Skeletal muscle tissue (tissue), 4 donors: ENCODE results near the gene LCN1. TPM values are rescaled to one million over a fixed set of nuclear protein-coding genes. Genes with fewer than 3 reads are reported as not detected.
"Not testable (repeated sequence)": the region's sequence is repeated elsewhere in the genome, so short reads cannot be mapped to it uniquely, and the experiment has no call there.

Experiments used
- H3K27ac ChIP-seq: one replicate; pipeline ENCODE4 v1.7.0; 2013; ENCODE audit warnings: mild to moderate bottlenecking, low read depth, low read length, inconsistent platforms
- H3K27me3 ChIP-seq, 3 donors: one replicate each; pipeline ENCODE4 v1.7.0; 2013; ENCODE audit warnings: low read length in 3 of 3; ENCODE audit not compliant: control insufficient read depth in 3 of 3, insufficient read depth in 3 of 3
- H3K36me3 ChIP-seq, 3 donors: one replicate each; pipeline ENCODE4 v1.7.0; 2013; ENCODE audit warnings: low read length in 3 of 3; ENCODE audit not compliant: control insufficient read depth in 3 of 3, insufficient read depth in 3 of 3
- H3K4me1 ChIP-seq, 3 donors: one replicate each; pipeline ENCODE4 v1.7.0; 2013; ENCODE audit warnings: low read length in 3 of 3, mild to moderate bottlenecking in 3 of 3; ENCODE audit not compliant: control insufficient read depth in 3 of 3, insufficient read depth in 3 of 3
- H3K4me3 ChIP-seq, 3 donors: one replicate each; pipeline ENCODE4 v1.7.0; 2013; ENCODE audit warnings: low read length in 3 of 3
- H3K9ac ChIP-seq, 3 donors: one replicate each; pipeline ENCODE4 v1.7.0; 2013; ENCODE audit warnings: low read length in 3 of 3, mild to moderate bottlenecking in 3 of 3, moderate library complexity in 2 of 3, low read depth in 1 of 3
- H3K9me3 ChIP-seq, 3 donors: one replicate each; pipeline ENCODE4 v1.7.0; 2013; ENCODE audit warnings: low read length in 3 of 3; ENCODE audit not compliant: control insufficient read depth in 3 of 3
- total RNA-seq: library from RNA; depleted of rRNA; stranded (reverse); fragments of >200 nt; gene quantifications from one replicate; pipeline ENCODE4 v1.2.3, GENCODE V29; 2014
- donor health status: Osteomylitis.

Gene LCN1
- total RNA-seq, 1 donor from 2014 or later = not detected

DNA sequence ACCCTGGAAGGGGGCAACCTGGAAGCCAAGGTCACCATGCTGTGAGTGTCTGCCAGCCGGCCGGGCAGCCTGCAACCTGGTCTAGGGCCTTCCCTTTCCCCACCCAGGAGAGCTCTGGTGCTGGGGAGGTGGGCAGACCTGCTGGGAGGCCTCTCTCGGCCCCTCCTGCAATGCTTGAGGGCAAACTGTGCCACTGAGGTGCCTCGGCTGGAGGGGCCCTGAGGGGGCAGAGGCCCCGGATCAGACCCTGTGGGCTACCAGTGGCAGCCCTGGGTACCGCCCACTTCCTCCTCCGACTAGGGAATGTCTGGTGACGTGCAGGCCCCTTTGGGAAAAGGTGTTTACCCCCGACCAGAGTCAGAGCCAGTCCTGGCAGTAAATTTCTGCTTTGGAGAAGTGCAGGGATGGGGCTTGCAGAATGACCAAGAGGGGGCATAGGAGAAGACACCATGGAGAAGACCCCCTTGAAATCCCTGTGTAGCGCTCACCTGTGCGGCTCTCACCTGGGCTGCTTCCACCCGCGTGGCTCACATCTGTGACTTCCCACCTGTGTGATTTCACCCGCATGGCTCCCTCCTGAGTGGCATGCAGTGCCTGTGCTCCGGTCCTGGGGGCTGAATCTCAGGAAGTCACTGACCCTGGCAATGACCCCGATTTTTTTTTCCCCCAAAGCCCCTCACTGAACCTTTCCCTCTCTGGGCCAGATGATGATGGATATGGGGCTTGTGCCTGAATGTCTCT is 1.1 kb downstream of the LCN1 start:
- H3K4me1 ChIP-seq = peaks cover 0 to 3% (median 0%) of the 10 kb centered on the region in 3 donors
- H3K27me3 ChIP-seq = peaks cover 3 to 32% (median 22%) of the 10 kb centered on the region in 3 donors
- no peak overlapping the region for H3K4me3 ChIP-seq
- no peak overlapping the region for H3K27ac ChIP-seq
- no peaks in the 10 kb centered on the region for H3K9me3 ChIP-seq
- no peak overlapping the region for H3K9ac ChIP-seq
- H3K36me3 ChIP-seq = no peaks in the 10 kb centered on the region

- H3K9me3 ChIP-seq = no peaks in the 10 kb centered on the region
- no peak overlapping the region for H3K4me3 ChIP-seq
- peaks cover 0 to 3% (median 0%) of the 10 kb centered on the region in 3 donors for H3K4me1 ChIP-seq
- H3K27me3 ChIP-seq = peaks cover 3 to 32% (median 22%) of the 10 kb centered on the region in 3 donors
- H3K36me3 ChIP-seq = no peaks in the 10 kb centered on the region
- no peak overlapping the region for H3K9ac ChIP-seq
- no peak overlapping the region for H3K27ac ChIP-seq
Measured at GRCh38 chr9:135522931-135523330, 1.7 kb downstream of the LCN1 start.

GRCh38 chr9:135523521-135524129 is 2.4 kb downstream of the LCN1 start:
- H3K9ac ChIP-seq = no peak overlapping the region
- H3K4me1 ChIP-seq = peaks cover 0 to 3% (median 0%) of the 10 kb centered on the region in 3 donors
- H3K27me3 ChIP-seq = peaks cover 3 to 35% (median 26%) of the 10 kb centered on the region in 3 donors
- no peaks in the 10 kb centered on the region for H3K9me3 ChIP-seq
- H3K36me3 ChIP-seq = no peaks in the 10 kb centered on the region
- H3K27ac ChIP-seq = no peak overlapping the region
- H3K4me3 ChIP-seq = no peak overlapping the region

GRCh38 chr9:135524130-135524861 is 3.1 kb downstream of the LCN1 start:
- Histone ChIP-seq H3K4me3 (no peak overlapping the region), H3K4me1 (peaks cover 0 to 3% (median 0%) of the 10 kb centered on the region in 3 donors), H3K9me3 (no peaks in the 10 kb centered on the region), H3K36me3 (no peaks in the 10 kb centered on the region), H3K27ac (no peak overlapping the region), H3K27me3 (peaks cover 3 to 35% (median 26%) of the 10 kb centered on the region in 3 donors), H3K9ac (no peak overlapping the region)

GRCh38 chr9:135525241-135526088 is 4.2 kb downstream of the LCN1 start:
- Histone ChIP-seq H3K9ac (no peak overlapping the region), H3K27me3 (peaks cover 5 to 33% (median 26%) of the 10 kb centered on the region in 3 donors), H3K27ac (no peak overlapping the region), H3K4me1 (peaks cover 0 to 3% (median 0%) of the 10 kb centered on the region in 3 donors), H3K36me3 (no peaks in the 10 kb centered on the region), H3K4me3 (no peak overlapping the region), H3K9me3 (no peaks in the 10 kb centered on the region)

DNA sequence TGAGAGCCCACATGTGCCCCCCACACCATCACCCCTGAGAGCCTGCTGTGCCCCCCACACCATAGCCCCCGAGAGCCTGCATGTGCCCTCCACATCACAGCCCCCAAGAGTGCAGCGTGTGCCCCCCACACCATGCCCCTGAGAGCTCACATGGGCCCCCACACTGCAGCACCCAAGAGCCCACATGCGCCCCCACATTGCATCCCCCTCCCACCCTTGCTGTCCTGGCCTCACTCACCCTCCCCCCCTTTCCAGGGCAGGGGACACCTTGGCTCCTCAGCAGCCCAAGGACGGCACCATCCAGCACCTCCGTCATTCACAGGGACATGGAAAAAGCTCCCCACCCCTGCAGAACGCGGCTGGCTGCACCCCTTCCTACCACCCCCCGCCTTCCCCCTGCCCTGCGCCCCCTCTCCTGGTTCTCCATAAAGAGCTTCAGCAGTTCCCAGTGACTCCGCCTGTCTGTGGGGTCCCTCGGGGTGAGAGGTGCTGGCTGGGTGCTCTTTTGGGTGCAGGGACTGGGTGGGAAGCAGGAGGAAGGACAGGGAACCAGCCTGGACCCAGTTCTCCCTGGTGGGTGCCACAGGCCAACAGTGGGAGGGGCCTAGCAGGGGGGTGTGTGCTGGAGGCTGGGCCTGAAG is 5.0 kb downstream of the LCN1 start:
- H3K9me3 ChIP-seq = no peaks in the 10 kb centered on the region
- peaks cover 0 to 3% (median 0%) of the 10 kb centered on the region in 3 donors for H3K4me1 ChIP-seq
- H3K27ac ChIP-seq = no peak overlapping the region
- H3K9ac ChIP-seq = no peak overlapping the region
- no peak overlapping the region for H3K4me3 ChIP-seq
- H3K36me3 ChIP-seq = no peaks in the 10 kb centered on the region
- H3K27me3 ChIP-seq = peaks cover 9 to 36% (median 34%) of the 10 kb centered on the region in 3 donors

- H3K36me3 ChIP-seq = no peaks in the 10 kb centered on the region
- H3K4me3 ChIP-seq = no peak overlapping the region
- peaks cover 9 to 38% (median 36%) of the 10 kb centered on the region in 3 donors for H3K27me3 ChIP-seq
- H3K9ac ChIP-seq = no peak overlapping the region
- H3K27ac ChIP-seq = no peak overlapping the region
- peaks cover 0 to 3% (median 0%) of the 10 kb centered on the region in 3 donors for H3K4me1 ChIP-seq
- no peaks in the 10 kb centered on the region for H3K9me3 ChIP-seq
Measured at GRCh38 chr9:135526730-135527571, 5.7 kb downstream of the LCN1 start.

- H3K27me3 ChIP-seq = peaks cover 13 to 33% (median 20%) of the 10 kb centered on the region in 3 donors
- H3K4me3 ChIP-seq, H3K9me3 ChIP-seq, H3K9ac ChIP-seq, H3K27ac ChIP-seq, H3K36me3 ChIP-seq, H3K4me1 ChIP-seq: not testable (repeated sequence)
Measured at GRCh38 chr9:135528842-135529435, 7.7 kb downstream of the LCN1 start.
